ENCODE data around the gene CETN2. TPM values are rescaled to one million over a fixed set of nuclear protein-coding genes. Genes with fewer than 3 reads are reported as not detected.
A peak's percentile ranks its signal among the peaks of the same experiment; 100 is the strongest.

CETN2 gene
- total RNA-seq, 1 donor from 2014 or later = 25.0 TPM

GRCh38 chrX:152818356-152818755, 12.2 kb downstream of the CETN2 start:
- FAIRE-seq = no peak
- H3K36me3 ChIP-seq (ENCODE audit: control insufficient read depth, insufficient read depth, low read length) = no peaks in the 10 kb centered on the region
- TF ChIP-seq CTCF (IDR thresholded peaks at IDR 0.05; ENCODE audit: insufficient read depth, low read length, severe bottlenecking) = no peak
- H3K27me3 ChIP-seq (ENCODE audit: control insufficient read depth, insufficient read depth, low read length) = no peaks in the 10 kb centered on the region
- no peak for DNase-seq (ENCODE audit: low read depth)
- no peak overlapping the region for H3K4me3 ChIP-seq (ENCODE audit: low read depth, low read length)

- DNase-seq (ENCODE audit: low read depth) (peak; percentile 36), FAIRE-seq (no peak)
- no peak for TF ChIP-seq CTCF (IDR thresholded peaks at IDR 0.05; ENCODE audit: insufficient read depth, low read length, severe bottlenecking)
Observed at GRCh38 chrX:152817078-152817764, 13.3 kb downstream of the CETN2 start.

GRCh38 chrX:152814048-152814447, 16.5 kb downstream of the CETN2 start:
- no peak for TF ChIP-seq CTCF (IDR thresholded peaks at IDR 0.05; ENCODE audit: insufficient read depth, low read length, severe bottlenecking)
- no peak for DNase-seq (ENCODE audit: low read depth)
- Histone ChIP-seq H3K4me3 (ENCODE audit: low read depth, low read length) (no peak overlapping the region), H3K27me3 (ENCODE audit: control insufficient read depth, insufficient read depth, low read length) (no peaks in the 10 kb centered on the region), H3K36me3 (ENCODE audit: control insufficient read depth, insufficient read depth, low read length) (no peaks in the 10 kb centered on the region)
- FAIRE-seq = no peak

More at GRCh38 chrX:152817078-152817764, 13.3 kb downstream of the CETN2 start:
- no peaks in the 10 kb centered on the region for H3K27me3 ChIP-seq (ENCODE audit: control insufficient read depth, insufficient read depth, low read length)
- no peak overlapping the region for H3K4me3 ChIP-seq (ENCODE audit: low read depth, low read length)
- H3K36me3 ChIP-seq (ENCODE audit: control insufficient read depth, insufficient read depth, low read length) = no peaks in the 10 kb centered on the region

- TF ChIP-seq CTCF (IDR thresholded peaks at IDR 0.05; ENCODE audit: insufficient read depth, low read length, severe bottlenecking) = no peak
- no peaks in the 10 kb centered on the region for H3K27me3 ChIP-seq (ENCODE audit: control insufficient read depth, insufficient read depth, low read length)
- no peaks in the 10 kb centered on the region for H3K36me3 ChIP-seq (ENCODE audit: control insufficient read depth, insufficient read depth, low read length)
- no peak overlapping the region for H3K4me3 ChIP-seq (ENCODE audit: low read depth, low read length)
- DNase-seq (ENCODE audit: low read depth) (no peak), FAIRE-seq (no peak)
Observed at GRCh38 chrX:152813206-152813605, 17.4 kb downstream of the CETN2 start.

GRCh38 chrX:152810403-152810802, 20.2 kb downstream of the CETN2 start:
- no peaks in the 10 kb centered on the region for H3K36me3 ChIP-seq (ENCODE audit: control insufficient read depth, insufficient read depth, low read length)
- no peaks in the 10 kb centered on the region for H3K27me3 ChIP-seq (ENCODE audit: control insufficient read depth, insufficient read depth, low read length)
- no peak overlapping the region for H3K4me3 ChIP-seq (ENCODE audit: low read depth, low read length)
- DNase-seq (ENCODE audit: low read depth) (no peak), FAIRE-seq (no peak)
- TF ChIP-seq CTCF (IDR thresholded peaks at IDR 0.05; ENCODE audit: insufficient read depth, low read length, severe bottlenecking) = no peak

GRCh38 chrX:152806035-152806434, 24.5 kb downstream of the CETN2 start:
- Histone ChIP-seq H3K4me3 (ENCODE audit: low read depth, low read length) (no peak overlapping the region), H3K36me3 (ENCODE audit: control insufficient read depth, insufficient read depth, low read length) (no peaks in the 10 kb centered on the region), H3K27me3 (ENCODE audit: control insufficient read depth, insufficient read depth, low read length) (no peaks in the 10 kb centered on the region)
- FAIRE-seq (no peak), DNase-seq (ENCODE audit: low read depth) (no peak)
- TF ChIP-seq CTCF (IDR thresholded peaks at IDR 0.05; ENCODE audit: insufficient read depth, low read length, severe bottlenecking) = no peak
